D721Med (cell line): ENCODE results near the gene CDYL2.

Experiments used
- DNase-seq: peaks from one replicate; pipeline ENCODE4 v3.0.0; 2011; ENCODE audit warnings: low spot score; ENCODE audit not compliant: insufficient read length
- FAIRE-seq: peaks from 2 replicates; lab custom pipeline; 2011; peaks lifted over from hg19 to GRCh38; lab: Jason Lieb, UNC
- CTCF ChIP-seq: IDR thresholded peaks from 2 replicates; pipeline ENCODE4 v1.5.1; 2012; ENCODE audit warnings: mild to moderate bottlenecking, control low read depth; ENCODE audit not compliant: insufficient read depth; ENCODE audit errors: missing control alignments

CDYL2 gene

GRCh38 chr16:80596507-80597207, 207.7 kb downstream of the CDYL2 start:
- no peak for TF ChIP-seq CTCF
- DNase-seq (no peak), FAIRE-seq (no peak)

- FAIRE-seq: no peak
- no peak for DNase-seq
These were observed 209.6 kb downstream of the CDYL2 start for GRCh38 chr16:80594756-80595155.

DNA sequence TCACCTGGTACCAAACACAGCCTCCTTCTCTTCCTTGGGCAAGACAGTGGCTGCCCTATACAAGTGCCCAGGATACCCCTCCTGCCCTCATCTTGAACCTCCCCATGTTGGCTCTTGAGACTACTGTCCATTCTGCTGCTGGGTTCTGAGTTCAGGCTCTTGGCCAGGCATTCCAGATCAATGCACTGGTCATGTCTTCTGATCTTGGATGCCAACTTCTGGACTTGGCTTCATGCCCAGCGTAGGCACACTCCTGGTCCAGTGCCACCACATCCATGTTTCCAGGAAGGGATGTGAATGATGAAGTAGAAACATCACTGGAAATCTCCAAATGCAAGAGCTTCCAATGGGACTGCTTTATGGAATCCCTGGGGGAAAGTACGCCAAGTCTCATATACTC, 212.1 kb downstream of the CDYL2 start:
- TF ChIP-seq CTCF: no peak
- no peak for FAIRE-seq

More at GRCh38 chr16:80594756-80595155, 209.6 kb downstream of the CDYL2 start:
- no peak for TF ChIP-seq CTCF

DNA sequence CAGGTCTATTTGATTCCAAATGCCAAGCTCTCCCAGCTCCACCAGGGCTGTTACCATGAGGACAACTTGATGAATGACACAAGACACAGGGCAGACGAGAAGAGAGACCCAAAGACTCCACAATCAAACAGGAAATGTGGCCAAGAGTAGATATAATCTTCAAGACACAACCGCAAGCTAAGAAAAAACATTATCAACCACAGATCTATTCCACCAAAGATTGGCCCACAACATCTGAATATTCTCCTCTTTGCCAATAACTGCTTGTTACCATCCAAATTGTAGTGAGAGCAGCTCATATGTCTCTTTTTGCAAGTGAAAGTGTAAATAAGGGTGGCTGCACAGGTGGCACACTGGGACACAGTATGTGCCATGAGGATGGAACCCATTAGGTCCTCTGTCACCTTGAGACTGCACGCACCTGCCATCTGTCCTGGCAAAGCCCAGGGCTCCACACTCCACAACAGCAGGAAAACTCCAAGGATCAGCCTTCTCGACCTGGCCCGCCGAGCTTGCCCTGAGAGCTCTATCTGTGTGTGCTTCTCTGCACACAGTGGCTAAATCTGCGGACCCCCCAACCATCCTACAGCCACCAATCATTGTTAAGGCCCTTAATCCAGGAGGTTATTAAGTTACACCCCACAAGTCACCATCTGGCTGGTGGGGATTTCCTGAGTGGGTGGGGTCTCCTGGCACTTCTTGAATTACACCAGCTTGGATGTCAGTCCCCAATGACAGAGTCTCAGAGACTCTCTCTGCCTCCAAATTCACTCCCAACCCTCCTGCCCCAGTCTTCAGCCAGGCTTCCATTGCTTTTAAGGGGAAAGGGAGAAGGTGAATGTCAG, 213.1 kb downstream of the CDYL2 start:
- no peak for DNase-seq
- TF ChIP-seq CTCF: no peak
- no peak for FAIRE-seq

More for the DNA sequence above, 212.1 kb downstream of the CDYL2 start:
- DNase-seq: no peak

DNA sequence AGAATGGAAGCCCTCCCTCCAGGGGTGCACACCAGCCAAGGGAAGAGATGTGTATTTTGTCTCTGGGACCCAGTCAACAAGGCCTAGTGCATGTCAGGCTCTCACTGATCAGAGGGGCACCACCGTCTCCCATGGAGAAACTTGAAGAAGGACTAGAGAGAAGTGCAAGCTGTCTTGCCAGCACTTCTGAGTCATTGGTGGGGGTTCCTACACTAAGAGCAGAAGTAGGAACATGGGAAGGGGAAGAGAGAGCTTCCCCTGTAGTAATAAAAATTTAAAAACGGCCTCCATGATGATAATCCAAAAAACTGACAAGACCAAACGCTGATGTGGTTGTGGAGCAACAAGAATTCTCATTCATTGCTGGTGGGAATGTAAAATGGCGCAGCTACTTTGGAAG, 217.3 kb downstream of the CDYL2 start:
- TF ChIP-seq CTCF: no peak
- no peak for DNase-seq
- FAIRE-seq: no peak

DNA sequence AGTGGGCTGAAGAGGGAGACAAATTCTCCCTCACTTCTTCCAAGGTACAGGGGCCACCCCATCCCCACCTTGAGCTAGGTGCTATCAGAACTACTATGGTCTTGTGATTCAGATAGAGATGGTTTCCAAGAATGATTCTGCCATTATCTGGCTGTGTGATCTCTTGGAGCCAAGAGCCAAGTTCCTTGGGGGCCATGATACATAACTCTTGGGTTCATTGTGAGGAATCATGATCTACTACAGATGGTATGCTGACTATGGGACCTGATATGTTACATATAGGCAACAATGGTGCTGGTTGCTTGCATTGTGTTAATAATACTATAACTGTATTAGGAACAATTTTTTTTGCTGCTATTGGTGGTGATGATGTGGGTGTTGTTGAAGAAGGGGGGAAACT, 217.9 kb downstream of the CDYL2 start:
- FAIRE-seq (no peak), DNase-seq (no peak)
- TF ChIP-seq CTCF: no peak

DNA sequence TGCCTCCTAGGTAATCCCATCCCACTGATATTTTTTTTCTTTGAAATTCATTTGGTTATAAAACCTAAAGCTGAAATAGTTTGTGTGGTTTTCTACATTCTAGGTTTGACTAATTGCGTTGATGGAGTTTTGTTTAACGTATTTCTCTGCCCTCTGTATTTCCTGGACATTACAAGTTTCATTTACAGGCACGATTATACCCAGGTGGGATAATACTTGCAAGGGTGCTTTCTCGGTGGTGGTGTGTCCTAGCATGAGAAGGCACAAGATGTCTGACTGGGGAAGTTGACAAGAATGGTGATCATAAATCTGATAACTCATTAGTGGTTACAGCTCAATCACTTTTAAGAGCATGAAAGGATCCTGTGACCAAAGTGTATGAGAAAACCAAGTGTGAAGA, 218.6 kb downstream of the CDYL2 start:
- DNase-seq (no peak), FAIRE-seq (no peak)
- no peak for TF ChIP-seq CTCF
